GM06990 (cell line): ENCODE data around the gene TTLL8.
A peak's percentile ranks its signal among the peaks of the same experiment; 100 is the strongest.

Source experiments
- DNase-seq: peaks from one replicate; pipeline ENCODE4 v3.0.0-alpha.2; 2011; ENCODE audit not compliant: insufficient read length; ENCODE audit errors: extremely low read depth
- H3K27me3 ChIP-seq: replicated peaks from 2 replicates; pipeline ENCODE4 v1.6.0; 2011; ENCODE audit warnings: low read length; ENCODE audit not compliant: control insufficient read depth, insufficient read depth
- H3K36me3 ChIP-seq: 2 replicates; pipeline ENCODE4 v1.5.1; 2011; ENCODE audit warnings: low read length; ENCODE audit not compliant: control insufficient read depth, insufficient read depth
- H3K4me3 ChIP-seq: replicated peaks from 2 replicates; pipeline ENCODE4 v1.5.1; 2011; ENCODE audit warnings: low read depth, mild to moderate bottlenecking, control low read depth, low read length
- CTCF ChIP-seq: IDR thresholded peaks from 2 replicates; pipeline ENCODE4 v1.5.1; 2011; ENCODE audit warnings: low read length, control low read depth, mild to moderate bottlenecking, inconsistent platforms; ENCODE audit not compliant: insufficient read depth, poor library complexity, severe bottlenecking

The TTLL8 gene

GRCh38 chr22:49972163-49973017 is 85.7 kb downstream of the TTLL8 start:
- H3K36me3 ChIP-seq = no peaks in the 10 kb centered on the region
- peak overlapping the region; percentile 62 for H3K4me3 ChIP-seq
- peak; percentile 33 for DNase-seq
- TF ChIP-seq CTCF = no peak
- H3K27me3 ChIP-seq = no peaks in the 10 kb centered on the region

GRCh38 chr22:49971232-49972162 is 86.6 kb downstream of the TTLL8 start:
- Histone ChIP-seq H3K27me3 (no peaks in the 10 kb centered on the region), H3K36me3 (no peaks in the 10 kb centered on the region), H3K4me3 (peak overlapping the region; percentile 62)
- no peak for TF ChIP-seq CTCF
- no peak for DNase-seq

- no peaks in the 10 kb centered on the region for H3K27me3 ChIP-seq
Observed at GRCh38 chr22:49970528-49971231, 87.4 kb downstream of the TTLL8 start.

GRCh38 chr22:49969751-49970527 is 88.2 kb downstream of the TTLL8 start:
- H3K36me3 ChIP-seq = no peaks in the 10 kb centered on the region; the same call in 1 of the 2 replicates
- H3K27me3 ChIP-seq = no peaks in the 10 kb centered on the region
- TF ChIP-seq CTCF = no peak
- peak; percentile 33 for DNase-seq
- H3K4me3 ChIP-seq = no peak overlapping the region

More at GRCh38 chr22:49970528-49971231, 87.4 kb downstream of the TTLL8 start:
- peak; percentile 4 for TF ChIP-seq CTCF
- DNase-seq = peak; percentile 95
- peak overlapping the region; percentile 62 for H3K4me3 ChIP-seq
- no peaks in the 10 kb centered on the region for H3K36me3 ChIP-seq
